Thyroid gland (tissue), 4 donors: ENCODE data around the gene NLRP3.

Source experiments
- POLR2A ChIP-seq, 2 donors: fragments of 450-650 bp; IDR thresholded peaks; one replicate each; pipeline ENCODE4 v1.6.1; 2017; ENCODE audit warnings: antibody characterized with exemption in 2 of 2, mild to moderate bottlenecking in 2 of 2, moderate library complexity in 1 of 2
- TF ChIP-seq, protein P1 (sequence below), 6 experiments: fragments of 200-600 bp in 3 of 6; fragments of 450-650 bp in 3 of 6; sonication (generic) in 3 of 6; IDR thresholded peaks; one replicate each; pipeline ENCODE4 v1.5.1; 2016 to 2019; ENCODE audit warnings: antibody characterized with exemption in 6 of 6, mild to moderate bottlenecking in 2 of 6, inconsistent platforms in 1 of 6, moderate library complexity in 1 of 6

DNA sequence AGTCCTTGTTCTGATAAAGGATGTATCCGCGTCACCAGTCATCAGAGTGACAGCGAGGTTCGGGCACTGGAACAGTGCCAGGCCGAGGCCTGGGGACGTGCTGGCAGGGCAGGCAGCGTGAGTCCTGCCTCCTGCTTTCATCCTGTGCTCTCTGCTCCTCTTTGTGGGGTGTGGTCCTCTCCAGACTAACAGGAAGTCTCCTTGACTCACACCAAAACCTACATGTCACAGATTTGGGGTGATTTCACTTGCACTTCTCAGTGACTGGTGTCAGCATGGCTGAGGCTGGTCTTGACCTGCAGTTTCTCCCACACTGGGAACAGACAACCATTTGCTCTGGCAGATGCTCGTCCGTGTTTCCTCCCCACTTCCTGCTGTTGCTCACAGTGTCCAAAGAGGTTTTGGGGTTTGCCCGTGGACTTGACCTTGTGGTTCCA is 8.8 kb upstream of the NLRP3 start:
- TF ChIP-seq, protein P1, sequence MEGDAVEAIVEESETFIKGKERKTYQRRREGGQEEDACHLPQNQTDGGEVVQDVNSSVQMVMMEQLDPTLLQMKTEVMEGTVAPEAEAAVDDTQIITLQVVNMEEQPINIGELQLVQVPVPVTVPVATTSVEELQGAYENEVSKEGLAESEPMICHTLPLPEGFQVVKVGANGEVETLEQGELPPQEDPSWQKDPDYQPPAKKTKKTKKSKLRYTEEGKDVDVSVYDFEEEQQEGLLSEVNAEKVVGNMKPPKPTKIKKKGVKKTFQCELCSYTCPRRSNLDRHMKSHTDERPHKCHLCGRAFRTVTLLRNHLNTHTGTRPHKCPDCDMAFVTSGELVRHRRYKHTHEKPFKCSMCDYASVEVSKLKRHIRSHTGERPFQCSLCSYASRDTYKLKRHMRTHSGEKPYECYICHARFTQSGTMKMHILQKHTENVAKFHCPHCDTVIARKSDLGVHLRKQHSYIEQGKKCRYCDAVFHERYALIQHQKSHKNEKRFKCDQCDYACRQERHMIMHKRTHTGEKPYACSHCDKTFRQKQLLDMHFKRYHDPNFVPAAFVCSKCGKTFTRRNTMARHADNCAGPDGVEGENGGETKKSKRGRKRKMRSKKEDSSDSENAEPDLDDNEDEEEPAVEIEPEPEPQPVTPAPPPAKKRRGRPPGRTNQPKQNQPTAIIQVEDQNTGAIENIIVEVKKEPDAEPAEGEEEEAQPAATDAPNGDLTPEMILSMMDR (IDR thresholded peaks at IDR 0.05), result no peak
- TF ChIP-seq POLR2A (IDR thresholded peaks at IDR 0.05), result no peak
